VCaP (cell line): Measurements from ENCODE around the gene PMEL.

ENCODE experiments used
- H3K27ac ChIP-seq: fragments of 450-650 bp; 2 replicates; pipeline ENCODE4 v1.5.1; 2017
- TF ChIP-seq, protein P1 (sequence below): fragments of 450-650 bp; conservative IDR thresholded peaks from 2 replicates; pipeline ENCODE4 v1.5.1; 2017; ENCODE audit warnings: mild to moderate bottlenecking, moderate library complexity

PMEL gene

DNA sequence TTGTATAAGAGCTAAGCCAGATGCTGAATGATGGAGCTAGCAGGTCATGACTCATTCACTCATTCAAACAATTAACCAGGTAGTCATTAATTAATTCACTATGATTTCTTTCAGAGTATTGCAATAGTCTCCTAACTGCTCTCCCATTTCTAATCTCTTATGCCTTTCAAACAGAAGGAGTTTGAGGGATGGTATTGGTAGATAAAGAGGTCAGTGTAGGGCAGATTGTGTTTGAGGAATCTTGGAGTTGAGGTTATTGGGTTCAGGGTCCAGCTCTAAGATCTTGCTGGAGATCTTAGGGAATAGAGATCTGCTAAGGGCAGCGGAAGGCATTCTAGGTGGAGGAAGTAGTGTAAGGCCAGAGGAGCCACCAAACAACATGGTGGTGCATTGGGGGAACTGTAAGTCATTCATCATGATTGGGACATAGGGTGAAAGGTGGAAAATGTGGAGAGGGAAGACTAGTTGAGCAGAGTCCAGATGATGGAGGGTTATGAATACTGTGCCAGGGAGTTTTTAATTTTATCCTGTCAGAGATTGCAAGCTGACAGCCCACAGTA, 23.2 kb downstream of the PMEL start:
- H3K27ac ChIP-seq, result no peak overlapping the region
- TF ChIP-seq, protein P1, sequence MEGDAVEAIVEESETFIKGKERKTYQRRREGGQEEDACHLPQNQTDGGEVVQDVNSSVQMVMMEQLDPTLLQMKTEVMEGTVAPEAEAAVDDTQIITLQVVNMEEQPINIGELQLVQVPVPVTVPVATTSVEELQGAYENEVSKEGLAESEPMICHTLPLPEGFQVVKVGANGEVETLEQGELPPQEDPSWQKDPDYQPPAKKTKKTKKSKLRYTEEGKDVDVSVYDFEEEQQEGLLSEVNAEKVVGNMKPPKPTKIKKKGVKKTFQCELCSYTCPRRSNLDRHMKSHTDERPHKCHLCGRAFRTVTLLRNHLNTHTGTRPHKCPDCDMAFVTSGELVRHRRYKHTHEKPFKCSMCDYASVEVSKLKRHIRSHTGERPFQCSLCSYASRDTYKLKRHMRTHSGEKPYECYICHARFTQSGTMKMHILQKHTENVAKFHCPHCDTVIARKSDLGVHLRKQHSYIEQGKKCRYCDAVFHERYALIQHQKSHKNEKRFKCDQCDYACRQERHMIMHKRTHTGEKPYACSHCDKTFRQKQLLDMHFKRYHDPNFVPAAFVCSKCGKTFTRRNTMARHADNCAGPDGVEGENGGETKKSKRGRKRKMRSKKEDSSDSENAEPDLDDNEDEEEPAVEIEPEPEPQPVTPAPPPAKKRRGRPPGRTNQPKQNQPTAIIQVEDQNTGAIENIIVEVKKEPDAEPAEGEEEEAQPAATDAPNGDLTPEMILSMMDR, result no peak

DNA sequence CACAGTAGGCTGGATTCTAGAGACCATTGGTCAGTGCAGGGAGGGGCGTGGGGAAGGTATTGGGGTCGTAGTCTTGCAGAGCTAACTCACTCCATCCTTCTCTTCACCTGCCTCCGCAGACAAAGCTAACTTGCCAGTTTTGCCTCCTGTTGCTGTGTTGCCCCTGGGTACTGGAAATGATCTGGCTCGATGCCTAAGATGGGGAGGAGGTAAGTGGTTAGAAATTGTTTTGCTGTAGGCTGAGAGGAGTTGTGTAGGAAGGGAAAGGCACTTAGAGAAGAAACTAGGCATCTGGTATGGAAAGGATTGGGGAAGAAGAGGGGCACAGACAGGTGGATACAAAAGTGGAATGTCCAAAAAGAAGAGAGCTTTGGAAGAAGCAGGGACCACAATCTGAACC, 23.8 kb downstream of the PMEL start:
- TF ChIP-seq, protein P1, result no peak

DNA sequence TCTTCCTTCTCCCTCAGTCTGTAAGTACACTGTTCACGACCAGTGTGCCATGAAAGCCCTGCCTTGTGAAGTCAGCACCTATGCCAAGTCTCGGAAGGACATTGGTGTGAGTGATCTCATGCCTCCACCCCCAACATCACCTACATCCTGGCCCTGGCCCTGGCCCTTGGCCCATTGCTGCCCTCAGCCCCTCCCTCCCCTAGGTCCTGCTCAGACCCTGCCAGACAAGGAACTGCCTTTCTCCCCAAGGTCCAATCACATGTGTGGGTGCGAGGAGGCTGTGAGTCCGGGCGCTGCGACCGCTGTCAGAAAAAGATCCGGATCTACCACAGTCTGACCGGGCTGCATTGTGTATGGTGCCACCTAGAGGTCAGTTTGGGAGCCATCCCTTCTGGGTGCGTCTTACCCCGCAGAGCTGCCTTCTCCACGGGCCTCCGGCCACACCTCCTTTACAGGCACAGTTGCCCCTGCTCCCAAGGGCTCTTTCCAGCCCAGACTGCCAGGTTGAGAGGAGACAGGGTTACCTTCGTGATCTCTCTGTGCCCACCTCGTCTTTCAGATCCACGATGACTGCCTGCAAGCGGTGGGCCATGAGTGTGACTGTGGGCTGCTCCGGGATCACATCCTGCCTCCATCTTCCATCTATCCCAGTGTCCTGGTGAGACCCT, 25.6 kb downstream of the PMEL start:
- TF ChIP-seq, protein P1, result peak; percentile 99
- peak overlapping the region; percentile 55 for H3K27ac ChIP-seq

More for the DNA sequence above, 23.8 kb downstream of the PMEL start:
- H3K27ac ChIP-seq, result no peak overlapping the region

DNA sequence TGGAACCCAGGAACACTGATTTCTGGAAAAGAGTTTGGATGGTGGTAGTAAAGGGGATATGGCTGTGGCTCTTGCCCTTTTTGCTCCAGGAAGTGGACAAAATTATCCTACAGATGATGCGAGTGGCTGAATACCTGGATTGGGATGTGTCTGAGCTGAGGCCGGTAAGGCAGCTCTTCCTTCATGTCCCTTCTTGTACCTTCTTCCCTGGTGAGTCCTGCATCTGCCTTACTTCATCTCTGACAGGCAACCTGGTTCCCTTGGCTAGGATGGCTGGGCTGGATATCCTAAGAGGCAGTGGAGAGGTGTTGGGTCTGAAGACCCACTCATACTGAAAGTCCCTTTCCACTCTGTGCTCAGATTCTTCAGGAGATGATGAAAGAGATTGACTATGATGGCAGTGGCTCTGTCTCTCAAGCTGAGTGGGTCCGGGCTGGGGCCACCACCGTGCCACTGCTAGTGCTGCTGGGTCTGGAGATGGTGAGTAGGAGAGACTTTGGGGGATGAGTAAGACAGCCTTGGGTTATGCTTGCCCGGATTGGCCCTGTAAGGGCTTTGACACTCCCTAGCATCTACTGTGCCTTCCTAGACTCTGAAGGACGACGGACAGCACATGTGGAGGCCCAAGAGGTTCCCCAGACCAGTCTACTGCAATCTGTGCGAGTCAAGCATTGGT, 26.9 kb downstream of the PMEL start:
- H3K27ac ChIP-seq, result no peak overlapping the region

DNA sequence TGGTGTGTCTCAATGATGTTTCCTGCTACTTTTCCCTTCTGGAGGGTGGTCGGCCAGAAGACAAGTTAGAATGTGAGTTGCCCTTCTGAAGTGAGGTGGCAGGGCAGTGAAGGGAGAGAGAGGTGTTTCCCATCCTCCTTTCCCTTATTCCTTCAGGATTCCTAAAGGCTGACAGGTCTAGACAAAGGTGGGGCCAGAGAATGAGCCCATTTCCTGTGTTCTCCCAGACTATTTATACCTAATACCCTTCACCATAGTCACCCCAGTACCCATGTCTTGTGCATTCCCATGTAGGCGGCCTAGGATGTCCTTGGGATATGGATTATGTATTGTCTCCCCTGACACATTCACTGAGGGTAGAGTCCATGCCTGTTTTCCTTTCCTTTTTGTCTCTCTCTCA, 27.9 kb downstream of the PMEL start:
- no peak overlapping the region for H3K27ac ChIP-seq
- TF ChIP-seq, protein P1, result no peak

More for the DNA sequence above, 26.9 kb downstream of the PMEL start:
- TF ChIP-seq, protein P1, result no peak

DNA sequence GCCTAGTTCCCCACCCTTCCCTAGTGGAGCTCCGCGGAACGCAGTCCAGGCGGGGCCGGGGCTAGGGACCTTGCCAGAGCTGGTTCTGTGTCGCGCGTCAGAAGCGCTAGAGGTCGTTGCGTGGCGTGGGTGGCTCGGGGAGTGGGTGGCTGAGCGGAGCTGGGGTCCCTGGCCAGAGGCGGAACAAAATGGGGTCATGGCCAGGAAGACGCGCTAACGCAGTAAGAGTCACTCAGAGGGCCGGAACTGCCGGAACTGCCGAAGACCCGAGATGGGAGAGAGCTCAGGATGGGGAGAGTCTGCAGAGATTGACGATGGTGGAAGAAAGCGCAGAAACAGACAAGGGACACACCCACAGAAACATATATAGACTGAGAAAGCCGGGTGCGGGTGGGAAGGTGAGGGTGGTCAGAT, 30.1 kb downstream of the PMEL start:
- H3K27ac ChIP-seq, result no peak overlapping the region
- TF ChIP-seq, protein P1, result no peak

DNA sequence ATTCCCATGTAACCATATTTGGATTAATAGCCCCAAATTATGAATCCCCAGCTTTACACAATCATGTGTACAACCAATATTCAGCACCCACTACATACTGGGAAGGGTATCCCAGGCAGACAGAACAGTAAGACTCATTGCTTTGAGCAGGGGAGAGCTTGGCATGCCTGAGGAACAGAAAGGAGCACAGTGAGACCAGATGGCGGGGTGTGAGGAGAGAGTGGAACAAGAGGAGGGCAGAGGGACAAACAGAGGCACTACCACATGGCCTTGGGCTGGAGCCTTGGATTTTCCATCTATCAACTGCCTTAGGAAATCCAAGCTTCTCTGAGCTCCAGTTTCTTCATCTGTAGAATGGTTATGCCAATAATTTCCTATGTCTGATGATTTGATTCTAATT, 31.1 kb downstream of the PMEL start:
- TF ChIP-seq, protein P1, result no peak
- no peak overlapping the region for H3K27ac ChIP-seq
